Caki2 (cell line): ENCODE results near the gene AKR1D1. TPM values are rescaled to one million over a fixed set of nuclear protein-coding genes. Genes with fewer than 3 reads are reported as not detected.
"Not testable (repeated sequence)": the region's sequence is repeated elsewhere in the genome, so short reads cannot be mapped to it uniquely, and the experiment has no call there.

ENCODE experiments used
- DNase-seq: peaks from one replicate; pipeline ENCODE4 v3.0.0-alpha.2; 2015; ENCODE audit warnings: low read depth
- in situ Hi-C: cut with HindIII; loops from 2 replicates; pipeline ENCODE4 v1.10.0; 2016; ENCODE audit warnings: low sequenced_read_pairs, low pct_unique_long_range_greater_than_20kb, mixed read lengths
- total RNA-seq: library from RNA; depleted of rRNA; stranded (reverse); fragments of >200 nt; shearing (Covaris generic); gene quantifications from 2 replicates; pipeline ENCODE4 v1.2.3, GENCODE V29; 2014; ENCODE audit warnings: low replicate concordance

Gene AKR1D1
- total RNA-seq, 1 experiment from 2014 or later, result not detected

- in situ Hi-C loops, result no loop called here
- no peak for DNase-seq
Measured at GRCh38 chr7:138066954-138067394, 9.3 kb upstream of the AKR1D1 start.

DNA sequence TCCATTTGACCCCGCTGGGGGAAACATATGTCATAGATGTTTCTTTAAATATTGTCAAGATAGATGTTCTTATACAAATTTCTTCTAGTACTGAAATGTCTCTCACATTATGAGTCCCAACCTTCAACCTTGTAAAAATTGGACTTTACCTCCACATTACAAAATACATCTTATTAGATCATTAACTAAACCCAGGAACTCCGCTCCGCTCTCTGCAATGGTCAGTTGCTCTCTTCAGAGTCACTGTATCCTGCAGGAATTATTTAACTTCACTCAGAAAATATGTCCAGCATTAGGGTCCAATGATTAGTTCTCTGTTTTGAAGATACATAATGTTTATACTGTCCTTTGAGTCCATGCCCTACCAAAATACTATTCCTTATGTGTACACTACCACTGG lies 8.5 kb upstream of the AKR1D1 start:
- in situ Hi-C loops, result no loop called here
- DNase-seq, result no peak

GRCh38 chr7:138070908-138071307 lies 5.4 kb upstream of the AKR1D1 start:
- no peak for DNase-seq
- in situ Hi-C loops, result no loop called here

- in situ Hi-C loops, result no loop called here
Measured at GRCh38 chr7:138072726-138073125, 3.5 kb upstream of the AKR1D1 start.

GRCh38 chr7:138074121-138074520 lies 2.1 kb upstream of the AKR1D1 start:
- DNase-seq, result no peak
- in situ Hi-C loops, result no loop called here

More at GRCh38 chr7:138072726-138073125, 3.5 kb upstream of the AKR1D1 start:
- DNase-seq, result no peak

DNA sequence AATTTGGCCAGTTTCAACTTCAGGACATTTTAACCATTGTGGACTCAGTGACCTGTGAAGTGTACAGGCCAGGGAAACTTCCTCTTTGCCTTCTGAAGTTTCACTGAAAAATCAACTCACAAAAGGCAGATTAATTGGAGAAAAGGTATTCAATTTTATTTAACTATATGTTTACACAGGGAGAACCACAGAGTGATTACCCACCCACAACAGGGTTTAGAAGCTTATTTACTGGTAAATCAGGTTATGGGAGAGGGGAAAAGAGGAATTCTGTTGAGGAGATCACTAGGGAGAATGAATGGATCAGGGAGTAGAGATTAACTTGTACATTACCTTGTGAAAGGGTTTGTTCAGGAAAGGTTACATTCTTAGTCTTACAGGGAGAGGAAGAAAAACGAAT lies 1.7 kb upstream of the AKR1D1 start:
- in situ Hi-C loops, result no loop called here
- DNase-seq, result no peak

DNA sequence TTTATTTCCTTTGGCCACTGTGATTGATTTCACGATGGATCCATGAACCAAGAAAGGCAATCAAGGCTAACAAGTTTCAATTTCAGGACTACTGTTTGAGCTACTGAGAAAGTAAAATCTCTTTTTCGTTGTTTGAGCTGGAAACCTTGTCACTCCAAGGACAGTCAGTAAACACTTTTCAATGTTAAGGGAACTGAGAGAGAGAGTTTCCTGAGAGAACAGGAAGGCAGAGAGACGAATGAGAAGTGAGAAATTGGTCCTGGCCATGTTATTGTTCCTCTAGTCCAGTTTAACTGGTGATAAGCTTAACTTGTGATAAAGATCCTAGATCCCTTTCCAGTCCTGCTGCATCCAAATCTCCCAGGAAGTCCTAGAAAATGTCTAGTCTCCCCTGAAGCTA lies 909 bp upstream of the AKR1D1 start:
- in situ Hi-C loops, result no loop called here
- no peak for DNase-seq

DNA sequence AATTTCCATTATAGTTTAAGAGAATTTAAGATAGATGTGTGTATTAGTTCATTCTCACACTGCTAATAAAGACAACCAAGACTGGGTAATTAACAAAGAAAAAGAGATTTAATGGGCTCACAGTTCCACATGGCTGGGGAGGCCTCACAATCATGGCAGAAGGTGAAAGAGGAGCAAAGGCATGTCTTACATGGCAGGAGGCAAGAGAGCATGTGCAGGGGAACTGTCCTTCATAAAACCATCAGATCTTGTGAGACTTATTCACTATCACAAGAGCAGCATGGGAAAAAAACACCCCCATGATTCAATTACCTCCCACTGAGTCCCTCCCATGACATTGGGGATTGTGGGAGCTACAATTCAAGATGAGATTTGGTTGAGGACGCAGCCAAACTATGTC lies 473 bp upstream of the AKR1D1 start:
- DNase-seq, in situ Hi-C loops: not testable (repeated sequence)

GRCh38 chr7:138077809-138078208 lies 1.6 kb downstream of the AKR1D1 start:
- in situ Hi-C loops, result no loop called here
- no peak for DNase-seq

DNA sequence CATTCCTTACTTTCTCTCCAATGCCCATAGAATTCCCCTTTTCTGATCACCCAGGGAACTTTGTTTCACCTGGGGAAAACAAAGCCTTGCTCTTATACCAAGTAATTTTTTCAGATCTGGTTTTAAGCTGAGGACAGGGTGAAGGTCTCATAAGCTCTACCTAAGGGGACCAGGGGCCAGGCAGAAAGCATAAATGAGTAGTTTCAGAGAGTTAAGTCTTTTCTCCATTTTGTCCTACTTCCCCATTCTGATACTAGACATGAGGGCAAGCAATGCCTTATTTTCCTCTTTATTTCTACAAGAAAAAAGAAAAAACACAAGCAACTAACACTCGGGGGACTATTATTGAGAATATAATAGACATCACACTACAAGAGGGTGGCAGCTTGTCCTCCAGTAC lies 2.9 kb downstream of the AKR1D1 start:
- no peak for DNase-seq
- in situ Hi-C loops, result no loop called here

DNA sequence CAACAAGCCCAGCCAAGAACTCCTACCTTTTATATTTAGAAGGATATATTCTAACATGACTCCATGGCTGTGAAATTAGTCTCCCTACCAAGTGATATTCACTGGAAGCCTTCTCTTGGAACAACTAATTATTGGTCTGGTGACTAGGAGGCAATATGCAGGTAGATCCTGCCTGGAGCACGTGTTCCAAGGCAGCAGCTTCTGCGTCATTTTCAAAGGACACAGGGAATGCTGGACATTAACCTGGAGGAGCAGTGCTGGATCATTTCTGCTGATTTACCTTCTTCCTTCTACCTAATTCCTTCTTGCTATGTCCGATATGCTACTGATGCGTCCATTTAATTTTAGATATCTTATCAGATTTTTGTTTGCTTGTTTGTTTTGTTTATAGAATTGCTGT lies 5.6 kb downstream of the AKR1D1 start:
- in situ Hi-C loops, result no loop called here

GRCh38 chr7:138083859-138084258 lies 7.6 kb downstream of the AKR1D1 start:
- in situ Hi-C loops, result no loop called here

More for the DNA sequence above, 5.6 kb downstream of the AKR1D1 start:
- DNase-seq, result no peak

GRCh38 chr7:138086563-138087270 lies 10.5 kb downstream of the AKR1D1 start:
- in situ Hi-C loops, result no loop called here
- no peak for DNase-seq

More at GRCh38 chr7:138083859-138084258, 7.6 kb downstream of the AKR1D1 start:
- DNase-seq, result no peak

- peak; percentile 12 for DNase-seq
- in situ Hi-C loops, result no loop called here
Measured at GRCh38 chr7:138089080-138089901, 13.0 kb downstream of the AKR1D1 start.

GRCh38 chr7:138091032-138091431 lies 14.8 kb downstream of the AKR1D1 start:
- no peak for DNase-seq
- in situ Hi-C loops, result no loop called here

GRCh38 chr7:138091840-138092239 lies 15.6 kb downstream of the AKR1D1 start:
- in situ Hi-C loops, DNase-seq: not testable (repeated sequence)

GRCh38 chr7:138092486-138093028 lies 16.3 kb downstream of the AKR1D1 start:
- DNase-seq, result no peak
- in situ Hi-C loops, result no loop called here

DNA sequence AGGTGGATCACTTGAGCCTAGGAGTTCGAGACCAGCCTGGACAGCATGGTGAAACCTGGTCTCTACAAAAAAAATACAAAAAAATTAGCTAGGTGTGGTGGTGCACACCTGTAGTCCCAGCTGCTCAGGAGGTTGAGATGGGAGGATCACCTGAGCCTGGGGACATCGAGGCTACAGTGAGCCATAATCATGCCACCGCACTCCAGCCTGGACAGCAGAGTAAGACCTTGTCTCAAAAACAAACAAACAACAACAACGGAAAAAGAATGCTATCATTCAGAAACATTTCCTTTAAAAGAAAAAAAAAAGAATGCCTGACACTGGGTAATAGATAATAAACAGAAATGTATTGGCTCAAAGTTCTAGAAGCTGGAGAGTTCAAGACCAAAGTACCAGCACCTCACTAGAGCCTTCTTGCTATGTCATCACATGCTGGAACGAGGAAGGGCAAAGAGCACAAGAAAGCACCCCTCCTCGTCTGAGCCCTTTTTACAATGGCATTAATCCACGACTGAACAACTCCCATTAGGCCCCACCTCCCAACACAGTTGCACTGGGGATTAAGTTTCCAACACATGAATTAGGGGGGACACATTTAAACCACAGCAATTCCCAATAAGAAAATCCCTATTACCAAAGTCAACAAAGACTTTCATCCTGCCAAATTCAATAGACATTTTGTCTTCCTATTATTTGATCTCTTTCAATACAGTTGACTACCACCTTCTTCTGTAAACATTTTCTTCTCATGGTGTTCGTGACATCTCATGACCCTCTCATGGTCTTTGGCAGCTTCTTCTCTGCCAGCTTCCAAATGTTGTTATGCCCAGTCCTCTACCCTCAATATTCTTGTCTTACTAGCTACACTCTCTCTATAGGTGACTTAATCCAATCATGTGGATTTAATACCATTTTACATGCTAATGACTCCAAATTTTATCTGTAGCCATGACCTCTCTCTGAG lies 20.0 kb downstream of the AKR1D1 start:
- in situ Hi-C loops, result no loop called here
- no peak for DNase-seq
